ENCODE results near the gene CDH4. TPM values are rescaled to one million over a fixed set of nuclear protein-coding genes. Genes with fewer than 3 reads are reported as not detected.

The CDH4 gene
- polyA plus RNA-seq, 4 donors, result 1.1 to 8.1 (median 6.9) TPM

- DNase-seq (ENCODE audit: low read depth in 4 of 4, low spot score in 3 of 4), result no peak
These were observed 292.1 kb downstream of the CDH4 start for GRCh38 chr20:61543931-61544745.

- no peak for DNase-seq (ENCODE audit: low read depth in 4 of 4, low spot score in 3 of 4)
These were observed 293.1 kb downstream of the CDH4 start for GRCh38 chr20:61544910-61545889.

GRCh38 chr20:61546641-61547040 is 294.6 kb downstream of the CDH4 start:
- no peak for DNase-seq (ENCODE audit: low read depth in 4 of 4, low spot score in 3 of 4)

GRCh38 chr20:61548069-61548468 is 296.0 kb downstream of the CDH4 start:
- no peak for DNase-seq (ENCODE audit: low read depth in 4 of 4, low spot score in 3 of 4)

GRCh38 chr20:61549865-61550264 is 297.8 kb downstream of the CDH4 start:
- no peak for DNase-seq (ENCODE audit: low read depth in 4 of 4, low spot score in 3 of 4)

GRCh38 chr20:61551401-61551800 is 299.3 kb downstream of the CDH4 start:
- no peak for DNase-seq (ENCODE audit: low read depth in 4 of 4, low spot score in 3 of 4)

GRCh38 chr20:61554617-61555016 is 302.6 kb downstream of the CDH4 start:
- no peak for DNase-seq (ENCODE audit: low read depth in 4 of 4, low spot score in 3 of 4)

- DNase-seq (ENCODE audit: low read depth in 4 of 4, low spot score in 3 of 4), result no peak
These were observed 303.5 kb downstream of the CDH4 start for GRCh38 chr20:61555566-61555965.

- no peak for DNase-seq (ENCODE audit: low read depth in 4 of 4, low spot score in 3 of 4)
These were observed 304.1 kb downstream of the CDH4 start for GRCh38 chr20:61556111-61556510.

GRCh38 chr20:61556673-61557072 is 304.6 kb downstream of the CDH4 start:
- DNase-seq (ENCODE audit: low read depth in 4 of 4, low spot score in 3 of 4), result no peak

GRCh38 chr20:61557621-61558020 is 305.6 kb downstream of the CDH4 start:
- DNase-seq (ENCODE audit: low read depth in 4 of 4, low spot score in 3 of 4), result no peak

GRCh38 chr20:61558726-61559125 is 306.7 kb downstream of the CDH4 start:
- DNase-seq (ENCODE audit: low read depth in 4 of 4, low spot score in 3 of 4), result no peak

GRCh38 chr20:61559706-61560315 is 307.8 kb downstream of the CDH4 start:
- DNase-seq (ENCODE audit: low read depth in 4 of 4, low spot score in 3 of 4), result no peak

GRCh38 chr20:61560361-61560853 is 308.3 kb downstream of the CDH4 start:
- no peak for DNase-seq (ENCODE audit: low read depth in 4 of 4, low spot score in 3 of 4)

- DNase-seq (ENCODE audit: low read depth in 4 of 4, low spot score in 3 of 4), result no peak
These were observed 309.2 kb downstream of the CDH4 start for GRCh38 chr20:61561111-61561830.

GRCh38 chr20:61562491-61562890 is 310.4 kb downstream of the CDH4 start:
- no peak for DNase-seq (ENCODE audit: low read depth in 4 of 4, low spot score in 3 of 4)

- DNase-seq (ENCODE audit: low read depth in 4 of 4, low spot score in 3 of 4), result no peak
These were observed 310.9 kb downstream of the CDH4 start for GRCh38 chr20:61562897-61563504.

- DNase-seq (ENCODE audit: low read depth in 4 of 4, low spot score in 3 of 4), result no peak
These were observed 312.6 kb downstream of the CDH4 start for GRCh38 chr20:61564628-61565027.

GRCh38 chr20:61565791-61566190 is 313.7 kb downstream of the CDH4 start:
- no peak for DNase-seq (ENCODE audit: low read depth in 4 of 4, low spot score in 3 of 4)

GRCh38 chr20:61566691-61567090 is 314.6 kb downstream of the CDH4 start:
- no peak for DNase-seq (ENCODE audit: low read depth in 4 of 4, low spot score in 3 of 4)
